Endodermal cell (in vitro differentiated cells): Measurements from ENCODE around the gene TKT. TPM values are rescaled to one million over a fixed set of nuclear protein-coding genes. Genes with fewer than 3 reads are reported as not detected.
A peak's percentile ranks its signal among the peaks of the same experiment; 100 is the strongest.

Experiments
- DNase-seq: peaks from one replicate; pipeline ENCODE4 v3.0.0-alpha.2; 2017
- H3K27ac ChIP-seq: 2 replicates; pipeline ENCODE4 v1.5.1; 2013; ENCODE audit warnings: mild to moderate bottlenecking, low read depth, low read length, moderate library complexity
- H3K27me3 ChIP-seq: 2 replicates; pipeline ENCODE4 v1.6.1; 2013; ENCODE audit warnings: mild to moderate bottlenecking, low read length, moderate library complexity; ENCODE audit not compliant: insufficient read depth, control insufficient read depth, poor library complexity, severe bottlenecking
- H3K36me3 ChIP-seq: 2 replicates; pipeline ENCODE4 v1.7.0; 2013; ENCODE audit warnings: mild to moderate bottlenecking, low read length, moderate library complexity; ENCODE audit not compliant: control insufficient read depth, insufficient read depth
- H3K4me1 ChIP-seq: one replicate; pipeline ENCODE4 v1.7.0; 2013; ENCODE audit warnings: low read length; ENCODE audit not compliant: control insufficient read depth, insufficient read depth
- H3K4me3 ChIP-seq: 2 replicates; pipeline ENCODE4 v1.5.1; 2013; ENCODE audit warnings: mild to moderate bottlenecking, low read length, moderate library complexity
- H3K9ac ChIP-seq: 2 replicates; pipeline ENCODE4 v1.6.1; 2013; ENCODE audit warnings: mild to moderate bottlenecking, low read length, moderate library complexity; ENCODE audit not compliant: poor library complexity, severe bottlenecking; ENCODE audit errors: extremely low read depth
- H3K9me3 ChIP-seq: 2 replicates; pipeline ENCODE4 v1.6.1; 2013; ENCODE audit warnings: mild to moderate bottlenecking, low read length, moderate library complexity; ENCODE audit not compliant: control insufficient read depth
- H3K27ac Mint-ChIP-seq: 2 replicates; pipeline ENCODE4 v1.8.0; 2020; ENCODE audit warnings: mixed read lengths
- H3K27me3 Mint-ChIP-seq: 2 replicates; pipeline ENCODE4 v1.8.0; 2021; ENCODE audit warnings: mild to moderate bottlenecking, mixed read lengths; ENCODE audit not compliant: insufficient read depth
- H3K36me3 Mint-ChIP-seq: 2 replicates; pipeline ENCODE4 v1.8.0; 2020; ENCODE audit warnings: low read depth, mixed read lengths
- H3K4me1 Mint-ChIP-seq: 2 replicates; pipeline ENCODE4 v1.8.0; 2020; ENCODE audit warnings: mixed read lengths
- H3K4me3 Mint-ChIP-seq: 2 replicates; pipeline ENCODE4 v1.8.0; 2020; ENCODE audit warnings: mild to moderate bottlenecking, moderate library complexity, mixed read lengths
- H3K9me3 Mint-ChIP-seq: 2 replicates; pipeline ENCODE4 v1.8.0; 2020; ENCODE audit warnings: mild to moderate bottlenecking, mixed read lengths
- CTCF ChIP-seq: fragments of 200-600 bp; sonication (generic); conservative IDR thresholded peaks from 2 replicates; pipeline ENCODE4 v1.5.0; 2021; ENCODE audit warnings: antibody characterized with exemption, mild to moderate bottlenecking
- WGBS, 2 experiments: methylation state at CpG; one replicate each; pipeline versions ENCODE4 v1.1.5 to v1.1.7; 2013; ENCODE audit warnings: missing lambda C conversion rate in 2 of 2, mixed read lengths in 1 of 2; ENCODE audit not compliant: insufficient coverage in 1 of 2, insufficient read length in 1 of 2; 5-methylcytosine and 5-hydroxymethylcytosine counted together
- total RNA-seq, 2 donors: library from RNA; stranded (reverse); fragmentation: NEBNext Ultra II Directional in 1 of 2; extraction: Animal tissue kit (Norgen Biotek cat#: 25700) in 1 of 2; gene quantifications; 2 replicates in 1 of 2; 3 replicates in 1 of 2; pipeline ENCODE4 v1.2.1, GENCODE V29; 2021

Gene TKT
- total RNA-seq, 2 donors from 2014 or later, result 373 to 472 TPM

GRCh38 chr3:53238886-53239285 lies 16.9 kb downstream of the TKT start:
- Histone ChIP-seq H3K27me3 (no peaks in the 10 kb centered on the region), H3K9ac (no peak overlapping the region), H3K9me3 (no peaks in the 10 kb centered on the region), H3K4me3 (no peak overlapping the region), H3K27ac (no peak overlapping the region), H3K4me1 (peaks cover under 1% of the 10 kb centered on the region), H3K36me3 (peaks cover 65% of the 10 kb centered on the region)
- no peaks in the 10 kb centered on the region for H3K27me3 Mint-ChIP-seq
- peaks cover 11% of the 10 kb centered on the region for H3K4me1 Mint-ChIP-seq
- H3K36me3 Mint-ChIP-seq, result peaks cover 68% of the 10 kb centered on the region
- H3K27ac Mint-ChIP-seq, result no peak overlapping the region
- H3K4me3 Mint-ChIP-seq, result no peak overlapping the region
- TF ChIP-seq CTCF, result no peak
- no peak for DNase-seq
- 89 to 93% methylated on average over 3 to 4 of the region's 4 CpGs for whole genome bisulfite sequencing, 2 experiments
- no peaks in the 10 kb centered on the region for H3K9me3 Mint-ChIP-seq

DNA sequence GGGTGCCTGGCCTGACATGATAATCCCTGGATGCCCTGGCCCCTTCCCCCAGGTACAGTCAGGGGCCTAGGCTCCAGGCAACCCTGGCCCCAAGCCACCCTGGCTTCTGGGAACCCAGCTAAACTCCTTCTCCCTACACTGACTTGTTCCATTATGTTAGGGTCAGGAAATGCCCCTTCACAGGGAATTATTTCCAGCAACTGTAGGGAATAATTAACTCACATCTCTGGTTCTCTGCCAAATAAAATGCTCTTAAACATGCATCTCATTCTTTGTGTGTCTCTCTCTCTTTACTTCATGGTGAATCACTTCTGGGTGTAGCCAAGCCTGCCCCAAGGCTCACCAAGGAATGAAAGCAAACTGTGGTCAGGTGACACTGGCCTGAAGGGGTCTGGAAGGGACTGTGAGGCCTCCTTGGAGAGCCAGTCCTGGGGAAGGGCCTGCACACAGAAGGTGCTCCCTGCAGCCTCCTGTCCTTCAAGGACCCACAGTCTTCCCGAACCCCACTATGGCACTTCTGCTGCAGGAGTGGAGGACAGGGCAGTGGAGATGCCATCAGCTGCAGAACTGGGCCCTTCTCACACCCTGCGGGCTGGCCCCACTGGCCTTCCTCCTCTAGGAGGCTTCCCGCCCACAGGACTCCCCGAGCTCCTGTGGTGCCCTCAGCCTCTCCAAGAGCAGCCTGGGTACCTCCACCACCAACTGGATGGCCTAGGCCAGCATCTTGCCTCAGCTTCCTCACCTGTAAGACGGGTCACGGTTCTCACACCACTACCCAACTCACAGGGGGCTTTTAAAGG lies 17.6 kb downstream of the TKT start:
- 93 to 97% methylated on average over 3 to 6 of the region's 6 CpGs for WGBS, 2 experiments
- Mint-ChIP-seq H3K36me3 (peaks cover 74% of the 10 kb centered on the region), H3K4me1 (peaks cover 5% of the 10 kb centered on the region), H3K27me3 (no peaks in the 10 kb centered on the region), H3K9me3 (no peaks in the 10 kb centered on the region), H3K4me3 (no peak overlapping the region), H3K27ac (peak overlapping the region; percentile 25)
- no peak overlapping the region for H3K27ac ChIP-seq
- H3K36me3 ChIP-seq, result peaks cover 72% of the 10 kb centered on the region
- no peak for TF ChIP-seq CTCF
- H3K4me3 ChIP-seq, result no peak overlapping the region
- no peak for DNase-seq
- H3K27me3 ChIP-seq, result no peaks in the 10 kb centered on the region
- no peak overlapping the region for H3K9ac ChIP-seq
- H3K4me1 ChIP-seq, result no peaks in the 10 kb centered on the region
- H3K9me3 ChIP-seq, result no peaks in the 10 kb centered on the region

DNA sequence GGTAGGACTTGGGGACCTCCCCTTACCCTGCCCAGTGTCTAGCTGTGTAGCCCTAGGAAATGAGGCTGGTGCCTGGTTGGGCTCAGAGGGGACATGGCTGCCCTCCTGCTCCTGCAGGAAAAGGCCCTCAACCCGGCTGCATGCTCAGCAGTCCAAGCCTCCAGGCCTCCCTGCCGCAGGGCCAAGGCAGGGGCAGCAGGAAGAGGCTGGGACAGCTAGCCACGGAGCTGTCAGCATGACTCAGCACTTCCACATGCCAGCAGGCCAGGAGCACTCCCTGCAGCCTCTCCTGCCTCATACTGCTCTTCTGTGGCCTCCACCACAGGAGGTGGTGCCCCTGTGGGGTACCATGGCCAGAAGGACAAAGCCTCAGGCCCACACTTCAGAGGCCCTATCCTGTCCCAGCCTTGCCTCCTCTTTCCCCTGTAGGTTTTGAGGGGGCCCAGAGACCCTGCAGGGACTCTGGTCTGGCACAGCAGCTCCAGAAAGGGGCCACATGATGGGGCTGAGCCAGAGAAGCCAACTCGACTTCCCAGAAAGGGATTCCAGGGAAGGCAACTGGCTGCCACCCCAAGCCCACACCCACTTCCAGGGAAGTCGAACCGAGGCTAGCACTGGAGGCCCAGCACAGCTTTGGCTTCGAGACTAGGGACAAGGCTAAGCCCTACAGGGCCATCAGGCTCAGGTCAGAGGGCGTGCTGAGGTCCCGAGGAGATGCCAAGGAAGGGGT lies 19.5 kb downstream of the TKT start:
- peaks cover 2% of the 10 kb centered on the region for H3K4me1 Mint-ChIP-seq
- no peaks in the 10 kb centered on the region for H3K27me3 Mint-ChIP-seq
- peak; percentile 72 for DNase-seq
- H3K36me3 ChIP-seq, result peaks cover 79% of the 10 kb centered on the region
- no peak overlapping the region for H3K9ac ChIP-seq
- H3K9me3 ChIP-seq, result no peaks in the 10 kb centered on the region
- no peak overlapping the region for H3K4me3 ChIP-seq
- WGBS, 2 experiments, result 85 to 95% methylated on average over 4 to 9 of the region's 9 CpGs
- H3K27ac ChIP-seq, result peak overlapping the region; percentile 70
- H3K4me1 ChIP-seq, result no peaks in the 10 kb centered on the region
- peak overlapping the region; percentile 70 for H3K27ac Mint-ChIP-seq
- no peaks in the 10 kb centered on the region for H3K27me3 ChIP-seq
- H3K36me3 Mint-ChIP-seq, result peaks cover 83% of the 10 kb centered on the region
- no peak for TF ChIP-seq CTCF
- no peaks in the 10 kb centered on the region for H3K9me3 Mint-ChIP-seq
- no peak overlapping the region for H3K4me3 Mint-ChIP-seq
